ENCODE measurements around the gene RALGDS. TPM values are rescaled to one million over a fixed set of nuclear protein-coding genes. Genes with fewer than 3 reads are reported as not detected.

Gene RALGDS
- total RNA-seq, 4 donors from 2014 or later: 14.1 to 67.9 (median 30.3) TPM

GRCh38 chr9:133051281-133051900 lies 69.6 kb downstream of the RALGDS start:
- intact Hi-C loops (cut with DNase I; ENCODE audit: low total_unique reads): no loop called here
- no peaks in the 10 kb centered on the region for H3K4me1 ChIP-seq
- H3K27me3 ChIP-seq: no peaks in the 10 kb centered on the region
- H3K27ac ChIP-seq: no peak overlapping the region
- no peaks in the 10 kb centered on the region for H3K9me3 ChIP-seq
- H3K36me3 ChIP-seq: no peaks in the 10 kb centered on the region
- TF ChIP-seq POLR2A (IDR thresholded peaks at IDR 0.05) (no peak), CTCF (IDR thresholded peaks at IDR 0.05) (no peak)
- no peak for DNase-seq
- no peak overlapping the region for H3K4me3 ChIP-seq

GRCh38 chr9:133050781-133051180 lies 70.3 kb downstream of the RALGDS start:
- Histone ChIP-seq H3K36me3 (no peaks in the 10 kb centered on the region), H3K4me1 (no peaks in the 10 kb centered on the region), H3K27ac (no peak overlapping the region), H3K4me3 (no peak overlapping the region), H3K9me3 (no peaks in the 10 kb centered on the region), H3K27me3 (no peaks in the 10 kb centered on the region)
- TF ChIP-seq POLR2A (IDR thresholded peaks at IDR 0.05) (no peak), CTCF (IDR thresholded peaks at IDR 0.05) (no peak)
- no peak for DNase-seq
- intact Hi-C loops (cut with DNase I; ENCODE audit: low total_unique reads): no loop called here

- H3K36me3 ChIP-seq: no peaks in the 10 kb centered on the region
- no peaks in the 10 kb centered on the region for H3K9me3 ChIP-seq
- H3K4me1 ChIP-seq: no peaks in the 10 kb centered on the region
- no peak overlapping the region for H3K27ac ChIP-seq
- TF ChIP-seq CTCF (IDR thresholded peaks at IDR 0.05) (no peak), POLR2A (IDR thresholded peaks at IDR 0.05) (no peak)
- H3K27me3 ChIP-seq: no peaks in the 10 kb centered on the region
- H3K4me3 ChIP-seq: no peak overlapping the region
- intact Hi-C loops (cut with DNase I; ENCODE audit: low total_unique reads): no loop called here
- DNase-seq: no peak
These were observed 70.9 kb downstream of the RALGDS start for GRCh38 chr9:133050142-133050541.

- H3K27ac ChIP-seq: no peak overlapping the region
- DNase-seq: no peak
- TF ChIP-seq CTCF (IDR thresholded peaks at IDR 0.05) (no peak), POLR2A (IDR thresholded peaks at IDR 0.05) (no peak)
- no peaks in the 10 kb centered on the region for H3K9me3 ChIP-seq
- intact Hi-C loops (cut with DNase I; ENCODE audit: low total_unique reads): no loop called here
- no peak overlapping the region for H3K4me3 ChIP-seq
- no peaks in the 10 kb centered on the region for H3K4me1 ChIP-seq
- no peaks in the 10 kb centered on the region for H3K27me3 ChIP-seq
- no peaks in the 10 kb centered on the region for H3K36me3 ChIP-seq
These were observed 72.0 kb downstream of the RALGDS start for GRCh38 chr9:133049043-133049442.

GRCh38 chr9:133048595-133048994 lies 72.4 kb downstream of the RALGDS start:
- DNase-seq: no peak
- no peaks in the 10 kb centered on the region for H3K4me1 ChIP-seq
- intact Hi-C loops (cut with DNase I; ENCODE audit: low total_unique reads): no loop called here
- no peaks in the 10 kb centered on the region for H3K36me3 ChIP-seq
- TF ChIP-seq POLR2A (IDR thresholded peaks at IDR 0.05): no peak
- TF ChIP-seq CTCF (IDR thresholded peaks at IDR 0.05): no peak
- no peak overlapping the region for H3K27ac ChIP-seq
- H3K9me3 ChIP-seq: no peaks in the 10 kb centered on the region
- H3K4me3 ChIP-seq: no peak overlapping the region
- H3K27me3 ChIP-seq: no peaks in the 10 kb centered on the region

Small RNA genes within 50 kb of the gene (microRNA-seq; reads per million reads assigned to microRNA genes)
- gene MIR6877 (ENCODE audit: borderline microRNAs expressed, borderline replicate concordance): 2.0 reads per million

Small RNA genes within 50 kb of the gene (small RNA-seq; reads per million reads assigned to genes)
- not detected for gene MIR6877

Other genes with a start within 250 kb of the RALGDS start
- 1 to 10 TPM in 1 of 4 donors, under 1 TPM in 1, not detected in 2; 0.61 to 1.9 TPM for gene AK8, start 243.0 kb downstream of the RALGDS start, total RNA-seq
- 1 to 10 TPM in 3 of 4 donors, under 1 TPM in 1; 0.26 to 7.0 (median 2.4) TPM for gene SPACA9, start 242.3 kb downstream of the RALGDS start, total RNA-seq
- 10 to 100 TPM; 29.7 to 55.3 (median 44.0) TPM for gene TSC1, start 176.6 kb downstream of the RALGDS start, total RNA-seq
- under 1 TPM in 1 of 4 donors, not detected in 3; 0.14 TPM for gene GFI1B, start 142.5 kb downstream of the RALGDS start, total RNA-seq
- 10 to 100 TPM; 26.6 to 52.8 (median 37.1) TPM for gene GTF3C5, start 90.2 kb downstream of the RALGDS start, total RNA-seq
- 1 to 10 TPM in 1 of 4 donors, under 1 TPM in 2, not detected in 1; 0.26 to 1.4 (median 0.62) TPM for gene CEL, start 59.3 kb downstream of the RALGDS start, total RNA-seq
- gene GBGT1, start 42.7 kb upstream of the RALGDS start, total RNA-seq: 10 to 100 TPM in 2 of 4 donors, 1 to 10 TPM in 2; 3.5 to 28.5 (median 9.8) TPM
- not detected for gene OBP2B, start 88.0 kb upstream of the RALGDS start, total RNA-seq
- gene ABO, start 154.0 kb upstream of the RALGDS start, total RNA-seq: 1 to 10 TPM in 1 of 4 donors, under 1 TPM in 3; 0.29 to 6.1 (median 0.59) TPM
- gene SURF6, start 214.9 kb upstream of the RALGDS start, total RNA-seq: 10 to 100 TPM in 3 of 4 donors, 1 to 10 TPM in 1; 2.9 to 19.3 (median 17.2) TPM
- gene MED22, start 226.9 kb upstream of the RALGDS start, total RNA-seq: 10 to 100 TPM in 3 of 4 donors, 1 to 10 TPM in 1; 10.0 to 41.0 (median 30.9) TPM
- 1,000 to 10,000 TPM; 1,745 to 3,005 (median 2,502) TPM for gene RPL7A, start 227.0 kb upstream of the RALGDS start, total RNA-seq
- gene SURF1, start 235.2 kb upstream of the RALGDS start, total RNA-seq: 10 to 100 TPM; 13.0 to 34.7 (median 24.4) TPM
- gene SURF2, start 235.3 kb upstream of the RALGDS start, total RNA-seq: 10 to 100 TPM in 1 of 4 donors, 1 to 10 TPM in 1, under 1 TPM in 1, not detected in 1; 0.51 to 15.3 (median 5.9) TPM